ENCODE measurements around the gene HOXC13. TPM values are rescaled to one million over a fixed set of nuclear protein-coding genes. Genes with fewer than 3 reads are reported as not detected.

HOXC13 gene
- total and polyA plus RNA-seq, 2 of the 13 experiments (the other 11 are each of a cell fraction or from before 2014, with no cell fraction given) = 0.07 TPM; not detected in 1

DNA sequence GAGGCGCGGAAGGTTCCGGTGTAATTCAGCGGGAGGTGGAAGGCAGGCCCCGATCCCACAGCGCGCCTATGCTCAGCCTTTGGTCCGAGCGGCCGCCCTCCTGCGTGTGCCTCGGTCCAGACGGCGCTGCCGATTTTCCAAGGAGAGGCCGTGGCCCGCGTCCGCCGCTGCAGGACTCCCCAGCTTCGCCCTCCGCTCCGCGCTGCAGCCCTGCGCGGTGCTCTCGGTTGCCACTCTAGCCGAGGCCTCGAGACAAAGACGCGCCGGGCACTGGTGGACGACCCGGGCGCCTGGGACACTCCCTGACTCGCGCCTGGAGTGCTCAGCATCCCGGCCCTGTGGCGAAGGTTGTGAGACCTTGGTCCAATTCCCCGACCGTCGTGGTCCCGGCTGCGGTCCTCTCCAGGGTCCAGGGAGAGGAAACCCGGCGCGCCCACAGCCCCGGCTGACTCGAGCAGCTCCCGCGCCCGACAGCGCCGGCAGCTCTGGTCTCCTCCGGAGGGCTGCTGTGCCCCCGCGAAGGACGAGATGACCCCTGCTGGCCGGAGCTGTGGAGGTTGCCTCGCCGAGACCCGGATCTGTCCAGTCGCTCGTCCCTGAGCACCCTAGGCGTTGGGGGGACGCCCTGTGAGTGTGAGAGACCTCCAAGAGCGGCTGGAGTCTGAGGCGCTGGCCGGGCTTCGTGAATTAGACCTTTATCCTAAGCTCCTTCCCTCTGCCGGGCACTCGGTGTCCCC lies 22.6 kb downstream of the HOXC13 start (continued):
- TF ChIP-seq, protein P1, sequence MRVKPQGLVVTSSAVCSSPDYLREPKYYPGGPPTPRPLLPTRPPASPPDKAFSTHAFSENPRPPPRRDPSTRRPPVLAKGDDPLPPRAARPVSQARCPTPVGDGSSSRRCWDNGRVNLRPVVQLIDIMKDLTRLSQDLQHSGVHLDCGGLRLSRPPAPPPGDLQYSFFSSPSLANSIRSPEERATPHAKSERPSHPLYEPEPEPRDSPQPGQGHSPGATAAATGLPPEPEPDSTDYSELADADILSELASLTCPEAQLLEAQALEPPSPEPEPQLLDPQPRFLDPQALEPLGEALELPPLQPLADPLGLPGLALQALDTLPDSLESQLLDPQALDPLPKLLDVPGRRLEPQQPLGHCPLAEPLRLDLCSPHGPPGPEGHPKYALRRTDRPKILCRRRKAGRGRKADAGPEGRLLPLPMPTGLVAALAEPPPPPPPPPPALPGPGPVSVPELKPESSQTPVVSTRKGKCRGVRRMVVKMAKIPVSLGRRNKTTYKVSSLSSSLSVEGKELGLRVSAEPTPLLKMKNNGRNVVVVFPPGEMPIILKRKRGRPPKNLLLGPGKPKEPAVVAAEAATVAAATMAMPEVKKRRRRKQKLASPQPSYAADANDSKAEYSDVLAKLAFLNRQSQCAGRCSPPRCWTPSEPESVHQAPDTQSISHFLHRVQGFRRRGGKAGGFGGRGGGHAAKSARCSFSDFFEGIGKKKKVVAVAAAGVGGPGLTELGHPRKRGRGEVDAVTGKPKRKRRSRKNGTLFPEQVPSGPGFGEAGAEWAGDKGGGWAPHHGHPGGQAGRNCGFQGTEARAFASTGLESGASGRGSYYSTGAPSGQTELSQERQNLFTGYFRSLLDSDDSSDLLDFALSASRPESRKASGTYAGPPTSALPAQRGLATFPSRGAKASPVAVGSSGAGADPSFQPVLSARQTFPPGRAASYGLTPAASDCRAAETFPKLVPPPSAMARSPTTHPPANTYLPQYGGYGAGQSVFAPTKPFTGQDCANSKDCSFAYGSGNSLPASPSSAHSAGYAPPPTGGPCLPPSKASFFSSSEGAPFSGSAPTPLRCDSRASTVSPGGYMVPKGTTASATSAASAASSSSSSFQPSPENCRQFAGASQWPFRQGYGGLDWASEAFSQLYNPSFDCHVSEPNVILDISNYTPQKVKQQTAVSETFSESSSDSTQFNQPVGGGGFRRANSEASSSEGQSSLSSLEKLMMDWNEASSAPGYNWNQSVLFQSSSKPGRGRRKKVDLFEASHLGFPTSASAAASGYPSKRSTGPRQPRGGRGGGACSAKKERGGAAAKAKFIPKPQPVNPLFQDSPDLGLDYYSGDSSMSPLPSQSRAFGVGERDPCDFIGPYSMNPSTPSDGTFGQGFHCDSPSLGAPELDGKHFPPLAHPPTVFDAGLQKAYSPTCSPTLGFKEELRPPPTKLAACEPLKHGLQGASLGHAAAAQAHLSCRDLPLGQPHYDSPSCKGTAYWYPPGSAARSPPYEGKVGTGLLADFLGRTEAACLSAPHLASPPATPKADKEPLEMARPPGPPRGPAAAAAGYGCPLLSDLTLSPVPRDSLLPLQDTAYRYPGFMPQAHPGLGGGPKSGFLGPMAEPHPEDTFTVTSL (CRISPR knock-in tag; IDR thresholded peaks at IDR 0.05; ENCODE audit: borderline replicate concordance) = no peak
- no peak for TF ChIP-seq PPARG (CRISPR knock-in tag; conservative IDR thresholded peaks at IDR 0.05)
- TF ChIP-seq ONECUT2 (CRISPR knock-in tag; IDR thresholded peaks at IDR 0.05) = no peak
- TF ChIP-seq ZBTB21 (CRISPR knock-in tag; IDR thresholded peaks at IDR 0.05) = no peak
- TF ChIP-seq ZFP90 (CRISPR knock-in tag; IDR thresholded peaks at IDR 0.05; ENCODE audit: borderline replicate concordance) = no peak
- TF ChIP-seq ZNF782 (CRISPR knock-in tag; IDR thresholded peaks at IDR 0.05; ENCODE audit: borderline replicate concordance) = peak; percentile 35; the same call in 1 of the 2 replicates
- no peak for TF ChIP-seq KDM3A (CRISPR knock-in tag; IDR thresholded peaks at IDR 0.05; ENCODE audit: low read depth)
- no peak for TF ChIP-seq JUND (CRISPR knock-in tag; IDR thresholded peaks at IDR 0.05)
- TF ChIP-seq, protein P2, sequence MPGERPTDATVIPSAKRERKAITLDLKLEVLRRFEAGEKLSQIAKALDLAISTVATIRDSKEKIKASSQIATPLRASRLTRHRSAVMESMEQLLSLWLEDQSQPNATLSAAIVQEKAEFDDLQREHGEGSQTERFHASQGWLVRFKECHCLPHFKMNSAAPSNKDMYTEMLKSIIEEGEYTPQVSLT (CRISPR knock-in tag; IDR thresholded peaks at IDR 0.05; ENCODE audit: borderline replicate concordance, low read depth) = no peak
- TF ChIP-seq, protein P3, sequence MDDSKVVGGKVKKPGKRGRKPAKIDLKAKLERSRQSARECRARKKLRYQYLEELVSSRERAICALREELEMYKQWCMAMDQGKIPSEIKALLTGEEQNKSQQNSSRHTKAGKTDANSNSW (CRISPR knock-in tag; IDR thresholded peaks at IDR 0.05; ENCODE audit: borderline replicate concordance) = no peak
- TF ChIP-seq, protein P4, sequence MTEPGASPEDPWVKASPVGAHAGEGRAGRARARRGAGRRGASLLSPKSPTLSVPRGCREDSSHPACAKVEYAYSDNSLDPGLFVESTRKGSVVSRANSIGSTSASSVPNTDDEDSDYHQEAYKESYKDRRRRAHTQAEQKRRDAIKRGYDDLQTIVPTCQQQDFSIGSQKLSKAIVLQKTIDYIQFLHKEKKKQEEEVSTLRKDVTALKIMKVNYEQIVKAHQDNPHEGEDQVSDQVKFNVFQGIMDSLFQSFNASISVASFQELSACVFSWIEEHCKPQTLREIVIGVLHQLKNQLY (CRISPR knock-in tag; IDR thresholded peaks at IDR 0.05) = no peak
- TF ChIP-seq, protein P5, sequence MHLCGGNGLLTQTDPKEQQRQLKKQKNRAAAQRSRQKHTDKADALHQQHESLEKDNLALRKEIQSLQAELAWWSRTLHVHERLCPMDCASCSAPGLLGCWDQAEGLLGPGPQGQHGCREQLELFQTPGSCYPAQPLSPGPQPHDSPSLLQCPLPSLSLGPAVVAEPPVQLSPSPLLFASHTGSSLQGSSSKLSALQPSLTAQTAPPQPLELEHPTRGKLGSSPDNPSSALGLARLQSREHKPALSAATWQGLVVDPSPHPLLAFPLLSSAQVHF (CRISPR knock-in tag; IDR thresholded peaks at IDR 0.05) = no peak
- no peak for TF ChIP-seq NAIF1 (CRISPR knock-in tag; IDR thresholded peaks at IDR 0.05; ENCODE audit: borderline replicate concordance)
- TF ChIP-seq ZNF501 (CRISPR knock-in tag; IDR thresholded peaks at IDR 0.05) = peak; percentile 47; the same call in 1 of the 2 replicates
- TF ChIP-seq ZNF282 (IDR thresholded peaks at IDR 0.05; ENCODE audit: partially characterized antibody) = no peak
- no peak for TF ChIP-seq GABPA (IDR thresholded peaks at IDR 0.05; ENCODE audit: low read depth, low read length)
- TF ChIP-seq GABPA (CRISPR knock-in tag; IDR thresholded peaks at IDR 0.05; ENCODE audit: low read depth) = no peak
- TF ChIP-seq ZNF335 (CRISPR knock-in tag; IDR thresholded peaks at IDR 0.05) = no peak
- TF ChIP-seq ZNF772 (CRISPR knock-in tag; IDR thresholded peaks at IDR 0.05) = no peak
- TF ChIP-seq, protein P6, sequence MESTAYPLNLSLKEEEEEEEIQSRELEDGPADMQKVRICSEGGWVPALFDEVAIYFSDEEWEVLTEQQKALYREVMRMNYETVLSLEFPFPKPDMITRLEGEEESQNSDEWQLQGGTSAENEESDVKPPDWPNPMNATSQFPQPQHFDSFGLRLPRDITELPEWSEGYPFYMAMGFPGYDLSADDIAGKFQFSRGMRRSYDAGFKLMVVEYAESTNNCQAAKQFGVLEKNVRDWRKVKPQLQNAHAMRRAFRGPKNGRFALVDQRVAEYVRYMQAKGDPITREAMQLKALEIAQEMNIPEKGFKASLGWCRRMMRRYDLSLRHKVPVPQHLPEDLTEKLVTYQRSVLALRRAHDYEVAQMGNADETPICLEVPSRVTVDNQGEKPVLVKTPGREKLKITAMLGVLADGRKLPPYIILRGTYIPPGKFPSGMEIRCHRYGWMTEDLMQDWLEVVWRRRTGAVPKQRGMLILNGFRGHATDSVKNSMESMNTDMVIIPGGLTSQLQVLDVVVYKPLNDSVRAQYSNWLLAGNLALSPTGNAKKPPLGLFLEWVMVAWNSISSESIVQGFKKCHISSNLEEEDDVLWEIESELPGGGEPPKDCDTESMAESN (CRISPR knock-in tag; conservative IDR thresholded peaks at IDR 0.05) = no peak

Measured in HepG2 (cell line).